Panc1 (cell line): ENCODE results near the gene ARHGEF28. TPM values are rescaled to one million over a fixed set of nuclear protein-coding genes. Genes with fewer than 3 reads are reported as not detected.
A peak's percentile ranks its signal among the peaks of the same experiment; 100 is the strongest.

Experiments
- ATAC-seq: fragments of 200-7000 bp; cut with Tn5 transposase; 2 replicates; pipeline ENCODE4 v1.9.1; 2020; ENCODE audit warnings: mild to moderate bottlenecking, moderate library complexity
- BruUV-seq: library from RNA; stranded (reverse); fragments of 400-500 nt; replicated peaks from 2 replicates; lab custom pipeline; 2021; lab: Mats Ljungman, UMichigan
- CTCF ChIA-PET: fragments of 300-600 bp; sonication (Branson Sonifier 250); formaldehyde crosslinking; loops from one replicate; lab custom pipeline; 2022; ENCODE audit warnings: antibody characterized with exemption; lab: Charles Lee
- POLR2A ChIA-PET: fragments of 300-600 bp; sonication (Branson Sonifier 250); formaldehyde crosslinking; loops from one replicate; lab custom pipeline; 2022; ENCODE audit warnings: antibody characterized with exemption; lab: Charles Lee
- DNase-seq: peaks from one replicate; pipeline ENCODE4 v3.0.0-alpha.2; 2010; ENCODE audit warnings: low read depth, low spot score
- H3K27ac ChIP-seq: 2 replicates; pipeline ENCODE4 v1.5.1; 2011; ENCODE audit warnings: mild to moderate bottlenecking, low read length, inconsistent platforms
- H3K27me3 ChIP-seq: fragments of 200-500 bp; sonication (Bioruptor generic); 2 replicates; pipeline ENCODE4 v1.6.0; 2014; ENCODE audit warnings: low read length, inconsistent platforms; ENCODE audit not compliant: control insufficient read depth, insufficient read depth
- H3K36me3 ChIP-seq: fragments of 200-500 bp; sonication (Bioruptor generic); 2 replicates; pipeline ENCODE4 v1.5.1; 2014; ENCODE audit warnings: inconsistent platforms, mild to moderate bottlenecking, low read length, moderate library complexity; ENCODE audit not compliant: control insufficient read depth, insufficient read depth
- H3K4me1 ChIP-seq: 2 replicates; pipeline ENCODE4 v1.5.1; 2011; ENCODE audit warnings: inconsistent platforms, mild to moderate bottlenecking, low read length, moderate library complexity; ENCODE audit not compliant: control insufficient read depth, insufficient read depth
- H3K4me3 ChIP-seq, 2 experiments: 2 replicates each; pipeline ENCODE4 v1.5.1; 2011 to 2012; ENCODE audit warnings: low read depth in 2 of 2, low read length in 2 of 2, mild to moderate bottlenecking in 2 of 2, inconsistent platforms in 1 of 2, moderate library complexity in 1 of 2
- H3K9me3 ChIP-seq: fragments of 200-500 bp; sonication (Bioruptor generic); 2 replicates; pipeline ENCODE4 v1.5.1; 2014; ENCODE audit warnings: low read depth, mild to moderate bottlenecking, inconsistent platforms, low read length, moderate library complexity; ENCODE audit not compliant: control insufficient read depth, insufficient read depth
- POLR2AphosphoS5 ChIP-seq: IDR thresholded peaks from 2 replicates; pipeline ENCODE4 v1.6.1; 2012; ENCODE audit warnings: mild to moderate bottlenecking, low read depth, low read length, moderate library complexity
- SIN3A ChIP-seq: IDR thresholded peaks from 2 replicates; pipeline ENCODE4 v1.6.1; 2012; ENCODE audit warnings: low read depth, mild to moderate bottlenecking, low read length, moderate library complexity, borderline replicate concordance; ENCODE audit not compliant: insufficient read depth
- TCF7L2 ChIP-seq: IDR thresholded peaks from 2 replicates; pipeline ENCODE4 v1.6.1; 2011; ENCODE audit warnings: mild to moderate bottlenecking, low read depth, low read length, inconsistent platforms
- in situ Hi-C: cut with HindIII; loops from 2 replicates; pipeline ENCODE4 v1.10.0; 2016; ENCODE audit warnings: low sequenced_read_pairs, low pct_unique_long_range_greater_than_20kb
- intact Hi-C: fragments of 100-400 bp; cut with micrococcal nuclease; formaldehyde crosslinking; loops from one replicate; pipeline ENCODE4 v1.10.0; 2022; ENCODE audit not compliant: unreplicated experiment
- total RNA-seq: library from RNA; stranded (reverse); gene quantifications from one replicate; pipeline ENCODE4 v1.2.1, GENCODE V29; 2021; ENCODE audit not compliant: unreplicated experiment
- TF ChIP-seq, protein P1 (sequence below): fragments of 450-650 bp; IDR thresholded peaks from 2 replicates; pipeline ENCODE4 v1.5.1; 2017; ENCODE audit warnings: mild to moderate bottlenecking
- TF ChIP-seq, protein P2 (sequence below), 2 experiments: IDR thresholded peaks; 2 replicates each; pipeline ENCODE4 v1.6.1; 2011 to 2012; ENCODE audit warnings: low read depth in 2 of 2, control low read depth in 1 of 2, low read length in 1 of 2, mild to moderate bottlenecking in 1 of 2, moderate library complexity in 1 of 2; ENCODE audit not compliant: insufficient read depth in 1 of 2

ARHGEF28 gene
- total RNA-seq, 1 experiment from 2014 or later = 34.8 TPM

DNA sequence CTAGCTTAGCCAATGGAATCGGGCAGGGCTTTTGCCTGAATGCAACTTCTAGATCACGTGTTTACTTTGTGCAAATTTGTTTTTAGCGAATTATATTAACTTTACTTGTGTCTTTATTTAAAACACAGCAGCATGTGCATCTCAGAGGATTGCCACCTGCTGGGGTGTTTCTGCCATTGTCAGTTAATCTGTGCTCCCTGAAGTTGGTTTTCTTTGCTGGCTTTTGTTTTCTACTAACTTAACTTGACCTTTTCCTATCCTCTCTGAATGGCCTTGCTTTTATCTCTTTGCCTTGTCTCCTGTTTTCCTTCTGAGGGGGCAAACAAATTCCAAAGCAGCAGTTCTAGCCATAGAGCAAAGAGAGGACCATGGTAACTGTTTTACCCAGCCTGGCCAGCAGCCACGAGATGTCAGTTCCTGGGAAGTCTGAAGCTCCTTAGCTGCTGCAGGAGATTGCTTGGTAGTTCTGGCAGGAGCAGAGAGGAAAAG, 67.6 kb downstream of the ARHGEF28 start:
- POLR2A ChIA-PET = interaction anchor here (0.5 kb wide), 1 partner anchor 192 kb away, joined by 9 read pairs; no protein-coding TSS in a partner anchor
- intact Hi-C loops (loop anchor here (5.0 kb wide), 2 partner anchors 66 to 101 kb away; partner anchors contain the start of gene ARHGEF28), in situ Hi-C loops (no loop called here)
- BruUV-seq = no TSS peak
- CTCF ChIA-PET = interaction anchor here (0.8 to 1.6 kb wide), 3 partner anchors 28 to 102 kb away, joined by 3 to 6 read pairs (median 3); no protein-coding TSS in a partner anchor
- DNase-seq (peak; percentile 28), ATAC-seq (no peak)
- Histone ChIP-seq H3K36me3 (no peaks in the 10 kb centered on the region), H3K9me3 (no peaks in the 10 kb centered on the region), H3K27ac (no peak overlapping the region; the same call in none of the 2 replicates), H3K27me3 (no peaks in the 10 kb centered on the region), H3K4me1 (peaks cover 13% of the 10 kb centered on the region), H3K4me3 (no peak overlapping the region)
- TF ChIP-seq POLR2AphosphoS5 (no peak), TCF7L2 (no peak), SIN3A (no peak)
- TF ChIP-seq, protein P1, sequence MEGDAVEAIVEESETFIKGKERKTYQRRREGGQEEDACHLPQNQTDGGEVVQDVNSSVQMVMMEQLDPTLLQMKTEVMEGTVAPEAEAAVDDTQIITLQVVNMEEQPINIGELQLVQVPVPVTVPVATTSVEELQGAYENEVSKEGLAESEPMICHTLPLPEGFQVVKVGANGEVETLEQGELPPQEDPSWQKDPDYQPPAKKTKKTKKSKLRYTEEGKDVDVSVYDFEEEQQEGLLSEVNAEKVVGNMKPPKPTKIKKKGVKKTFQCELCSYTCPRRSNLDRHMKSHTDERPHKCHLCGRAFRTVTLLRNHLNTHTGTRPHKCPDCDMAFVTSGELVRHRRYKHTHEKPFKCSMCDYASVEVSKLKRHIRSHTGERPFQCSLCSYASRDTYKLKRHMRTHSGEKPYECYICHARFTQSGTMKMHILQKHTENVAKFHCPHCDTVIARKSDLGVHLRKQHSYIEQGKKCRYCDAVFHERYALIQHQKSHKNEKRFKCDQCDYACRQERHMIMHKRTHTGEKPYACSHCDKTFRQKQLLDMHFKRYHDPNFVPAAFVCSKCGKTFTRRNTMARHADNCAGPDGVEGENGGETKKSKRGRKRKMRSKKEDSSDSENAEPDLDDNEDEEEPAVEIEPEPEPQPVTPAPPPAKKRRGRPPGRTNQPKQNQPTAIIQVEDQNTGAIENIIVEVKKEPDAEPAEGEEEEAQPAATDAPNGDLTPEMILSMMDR = peak; percentile 73
- TF ChIP-seq, protein P2, sequence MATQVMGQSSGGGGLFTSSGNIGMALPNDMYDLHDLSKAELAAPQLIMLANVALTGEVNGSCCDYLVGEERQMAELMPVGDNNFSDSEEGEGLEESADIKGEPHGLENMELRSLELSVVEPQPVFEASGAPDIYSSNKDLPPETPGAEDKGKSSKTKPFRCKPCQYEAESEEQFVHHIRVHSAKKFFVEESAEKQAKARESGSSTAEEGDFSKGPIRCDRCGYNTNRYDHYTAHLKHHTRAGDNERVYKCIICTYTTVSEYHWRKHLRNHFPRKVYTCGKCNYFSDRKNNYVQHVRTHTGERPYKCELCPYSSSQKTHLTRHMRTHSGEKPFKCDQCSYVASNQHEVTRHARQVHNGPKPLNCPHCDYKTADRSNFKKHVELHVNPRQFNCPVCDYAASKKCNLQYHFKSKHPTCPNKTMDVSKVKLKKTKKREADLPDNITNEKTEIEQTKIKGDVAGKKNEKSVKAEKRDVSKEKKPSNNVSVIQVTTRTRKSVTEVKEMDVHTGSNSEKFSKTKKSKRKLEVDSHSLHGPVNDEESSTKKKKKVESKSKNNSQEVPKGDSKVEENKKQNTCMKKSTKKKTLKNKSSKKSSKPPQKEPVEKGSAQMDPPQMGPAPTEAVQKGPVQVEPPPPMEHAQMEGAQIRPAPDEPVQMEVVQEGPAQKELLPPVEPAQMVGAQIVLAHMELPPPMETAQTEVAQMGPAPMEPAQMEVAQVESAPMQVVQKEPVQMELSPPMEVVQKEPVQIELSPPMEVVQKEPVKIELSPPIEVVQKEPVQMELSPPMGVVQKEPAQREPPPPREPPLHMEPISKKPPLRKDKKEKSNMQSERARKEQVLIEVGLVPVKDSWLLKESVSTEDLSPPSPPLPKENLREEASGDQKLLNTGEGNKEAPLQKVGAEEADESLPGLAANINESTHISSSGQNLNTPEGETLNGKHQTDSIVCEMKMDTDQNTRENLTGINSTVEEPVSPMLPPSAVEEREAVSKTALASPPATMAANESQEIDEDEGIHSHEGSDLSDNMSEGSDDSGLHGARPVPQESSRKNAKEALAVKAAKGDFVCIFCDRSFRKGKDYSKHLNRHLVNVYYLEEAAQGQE (IDR thresholded peaks at IDR 0.05; ENCODE audit: insufficient read depth in 1 of 2, low read depth in 2 of 2, low read length in 1 of 2) = no peak

DNA sequence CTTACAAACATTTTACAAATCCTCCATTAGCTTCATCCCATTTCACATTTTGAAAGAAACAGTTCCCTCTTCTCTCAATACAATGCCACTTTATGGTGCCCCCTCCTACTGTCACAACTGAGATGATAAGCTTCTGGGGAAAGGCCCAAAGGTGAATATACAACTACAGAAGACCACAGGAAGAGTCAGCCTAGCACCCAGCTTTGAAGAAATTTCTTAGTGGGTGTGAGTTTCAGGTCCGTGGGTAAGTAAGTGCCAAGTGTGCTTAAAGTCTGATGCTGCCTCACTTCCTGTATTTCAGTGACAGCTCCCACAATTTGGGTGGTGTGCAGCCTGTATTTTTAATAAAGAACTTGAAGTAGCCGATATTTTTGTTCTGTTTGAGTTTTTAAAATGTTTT, 68.1 kb downstream of the ARHGEF28 start:
- H3K36me3 ChIP-seq = no peaks in the 10 kb centered on the region
- ChIA-PET CTCF (interaction anchor here (0.6 to 1.6 kb wide), 2 partner anchors 27 to 320 kb away, joined by 3 read pairs; no protein-coding TSS in a partner anchor), POLR2A (no interaction called here)
- no peak overlapping the region; the same call in 1 of the 2 replicates for H3K27ac ChIP-seq
- peaks cover 13% of the 10 kb centered on the region for H3K4me1 ChIP-seq
- no peak overlapping the region for H3K4me3 ChIP-seq
- H3K27me3 ChIP-seq = no peaks in the 10 kb centered on the region
- DNase-seq (no peak), ATAC-seq (no peak)
- intact Hi-C loops = loop anchor here (5.0 kb wide), 2 partner anchors 67 to 102 kb away; partner anchors contain the start of gene ARHGEF28
- in situ Hi-C loops = no loop called here
- BruUV-seq = no TSS peak
- TF ChIP-seq SIN3A (no peak), POLR2AphosphoS5 (no peak), TCF7L2 (no peak)
- TF ChIP-seq, protein P2 (IDR thresholded peaks at IDR 0.05; ENCODE audit: insufficient read depth in 1 of 2, low read depth in 2 of 2, low read length in 1 of 2) = no peak
- TF ChIP-seq, protein P1 = no peak
- no peaks in the 10 kb centered on the region for H3K9me3 ChIP-seq
